Measurements from ENCODE around the gene CRTAP. TPM values are rescaled to one million over a fixed set of nuclear protein-coding genes. Genes with fewer than 3 reads are reported as not detected.
"Not testable (repeated sequence)": the region's sequence is repeated elsewhere in the genome, so short reads cannot be mapped to it uniquely, and the experiment has no call there.

The CRTAP gene
- total RNA-seq, 1 donor: 323 TPM

GRCh38 chr3:33171580-33171979, 57.8 kb downstream of the CRTAP start:
- no peak for TF ChIP-seq CTCF (IDR thresholded peaks at IDR 0.05; ENCODE audit: insufficient read depth, low read length)
- H3K4me3 ChIP-seq (ENCODE audit: low read depth, low read length): no peak overlapping the region
- DNase-seq (ENCODE audit: low read depth): no peak

- no peak overlapping the region for H3K4me3 ChIP-seq (ENCODE audit: low read depth, low read length)
- no peak for TF ChIP-seq CTCF (IDR thresholded peaks at IDR 0.05; ENCODE audit: insufficient read depth, low read length)
- DNase-seq (ENCODE audit: low read depth): no peak
Measured at GRCh38 chr3:33173103-33173502, 59.3 kb downstream of the CRTAP start.

GRCh38 chr3:33173672-33174071, 59.9 kb downstream of the CRTAP start:
- H3K4me3 ChIP-seq (ENCODE audit: low read depth, low read length): no peak overlapping the region
- DNase-seq (ENCODE audit: low read depth): no peak
- TF ChIP-seq CTCF (IDR thresholded peaks at IDR 0.05; ENCODE audit: insufficient read depth, low read length): no peak

GRCh38 chr3:33174095-33174494, 60.3 kb downstream of the CRTAP start:
- TF ChIP-seq CTCF (IDR thresholded peaks at IDR 0.05; ENCODE audit: insufficient read depth, low read length): no peak

GRCh38 chr3:33174711-33175414, 61.0 kb downstream of the CRTAP start:
- TF ChIP-seq CTCF (IDR thresholded peaks at IDR 0.05; ENCODE audit: insufficient read depth, low read length): no peak
- DNase-seq (ENCODE audit: low read depth): no peak
- H3K4me3 ChIP-seq (ENCODE audit: low read depth, low read length): no peak overlapping the region

More at GRCh38 chr3:33174095-33174494, 60.3 kb downstream of the CRTAP start:
- no peak overlapping the region for H3K4me3 ChIP-seq (ENCODE audit: low read depth, low read length)
- DNase-seq (ENCODE audit: low read depth): no peak

GRCh38 chr3:33179132-33179531, 65.3 kb downstream of the CRTAP start:
- DNase-seq (ENCODE audit: low read depth): no peak
- no peak overlapping the region for H3K4me3 ChIP-seq (ENCODE audit: low read depth, low read length)
- TF ChIP-seq CTCF (IDR thresholded peaks at IDR 0.05; ENCODE audit: insufficient read depth, low read length): no peak

GRCh38 chr3:33181229-33181628, 67.4 kb downstream of the CRTAP start:
- H3K4me3 ChIP-seq (ENCODE audit: low read depth, low read length): no peak overlapping the region
- no peak for DNase-seq (ENCODE audit: low read depth)
- TF ChIP-seq CTCF (IDR thresholded peaks at IDR 0.05; ENCODE audit: insufficient read depth, low read length): no peak

GRCh38 chr3:33181641-33182040, 67.8 kb downstream of the CRTAP start:
- DNase-seq (ENCODE audit: low read depth); H3K4me3 ChIP-seq (ENCODE audit: low read depth, low read length): not testable (repeated sequence)

Data from fibroblast of the aortic adventitia (primary cell).